Stimulated activated CD4-positive, alpha-beta T cell treated with anti-CD3 and anti-CD28 coated beads, Interleukin-15, amount 100 ng/mL, for 48 hours (primary cell): Measurements from ENCODE around the gene DHRSX.
"Not testable (repeated sequence)": the region's sequence is repeated elsewhere in the genome, so short reads cannot be mapped to it uniquely, and the experiment has no call there.

Experiments used
- DNase-seq, 2 donors: peaks; one replicate each; pipeline ENCODE4 v3.0.0-alpha.2; 2020; ENCODE audit warnings: low read depth in 2 of 2

DHRSX gene

DNA sequence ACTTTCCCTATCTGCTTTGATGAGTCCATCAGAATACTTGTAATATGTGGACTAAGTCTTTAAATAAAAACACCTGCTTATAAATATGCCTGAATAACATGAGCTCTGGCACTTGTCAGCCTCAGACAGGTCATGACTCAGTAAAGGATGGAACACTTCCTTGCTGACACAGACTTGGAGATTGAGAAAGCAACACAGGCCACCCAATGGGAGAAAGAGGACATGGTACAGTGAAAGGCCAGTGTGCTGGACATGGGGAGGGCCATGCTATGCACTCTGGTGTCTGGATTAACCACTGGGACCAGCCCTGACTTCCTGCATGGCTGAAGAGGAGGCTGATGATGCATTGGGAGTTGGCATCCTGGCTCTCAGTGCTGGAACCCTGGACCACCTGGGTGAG is 149.5 kb downstream of the DHRSX start:
- DNase-seq, result no peak

DNA sequence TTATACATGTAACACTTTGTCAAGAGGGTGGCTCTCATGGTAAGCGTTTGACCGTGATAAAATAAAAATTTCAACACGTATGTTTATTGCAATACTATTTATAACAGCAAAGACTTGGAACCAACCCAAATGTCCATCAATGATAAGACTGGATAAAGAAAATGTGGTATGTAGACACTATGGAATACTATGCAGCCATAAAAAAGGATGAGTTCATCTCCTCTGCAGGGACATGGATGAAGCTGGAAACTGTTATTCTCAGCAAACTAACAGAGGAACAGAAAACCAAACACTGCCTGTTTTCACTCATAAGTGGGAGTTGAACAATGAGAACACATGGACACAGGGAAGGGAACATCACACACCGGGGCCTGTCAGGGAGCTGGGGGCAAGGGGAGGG is 150.1 kb downstream of the DHRSX start:
- not testable (repeated sequence) for DNase-seq

DNA sequence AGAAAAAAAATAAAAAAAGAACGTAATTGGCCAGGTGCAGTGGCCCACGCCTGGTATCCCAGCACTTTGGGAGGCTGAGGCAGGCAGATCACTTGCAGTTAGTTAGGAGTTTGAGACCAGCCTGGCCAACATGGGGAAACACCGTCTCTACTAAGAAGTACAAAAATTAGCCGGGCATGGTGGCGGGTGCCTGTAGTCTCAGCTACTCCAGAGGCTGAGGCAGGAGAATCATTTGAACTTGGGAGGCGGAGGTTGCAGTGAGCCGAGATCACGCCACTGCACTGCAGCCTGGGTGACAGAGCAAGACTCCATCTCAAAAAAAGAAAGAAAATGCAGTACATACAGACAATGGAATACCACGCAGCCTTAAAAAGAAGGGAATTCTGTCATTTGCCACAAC is 150.7 kb downstream of the DHRSX start:
- not testable (repeated sequence) for DNase-seq

DNA sequence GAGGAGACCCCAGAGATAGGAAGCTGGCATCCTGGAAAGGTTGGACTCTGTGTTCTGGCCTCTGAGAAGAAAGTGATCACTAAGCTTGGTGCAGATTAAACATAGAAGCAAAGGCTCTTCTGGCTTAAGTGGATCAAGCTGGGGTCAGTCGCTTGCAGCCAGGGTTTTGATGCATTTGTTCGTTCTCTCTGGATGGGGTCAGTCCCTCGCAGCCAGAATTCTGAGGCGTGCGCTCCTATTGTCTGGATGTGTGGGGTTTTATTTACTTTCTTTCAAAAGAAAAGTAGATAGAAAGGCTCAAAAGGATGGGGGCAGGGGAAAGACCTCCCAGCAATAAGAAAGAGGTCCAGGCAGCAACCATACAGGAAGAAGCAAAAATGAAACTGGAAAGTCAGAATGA is 152.6 kb downstream of the DHRSX start:
- no peak for DNase-seq

DNA sequence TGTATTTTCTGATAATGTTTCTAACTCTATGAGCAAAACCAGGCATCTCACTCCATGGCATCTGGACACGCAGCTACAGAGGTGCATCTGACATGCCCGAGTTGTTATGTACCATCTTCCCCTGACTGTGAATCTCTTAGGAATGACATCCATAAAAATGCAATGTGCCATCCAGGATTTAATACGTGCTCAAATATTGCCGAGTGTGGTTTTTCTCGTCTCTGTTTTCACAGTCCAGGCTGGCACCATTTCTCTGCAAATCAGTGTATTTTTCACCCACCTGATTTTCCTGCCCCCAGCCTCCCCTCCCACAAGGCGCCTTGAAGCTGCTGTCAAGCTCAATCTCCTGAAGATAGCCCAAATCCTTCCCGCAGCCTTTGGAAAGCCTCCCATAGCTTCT is 154.6 kb downstream of the DHRSX start:
- DNase-seq, result no peak

DNA sequence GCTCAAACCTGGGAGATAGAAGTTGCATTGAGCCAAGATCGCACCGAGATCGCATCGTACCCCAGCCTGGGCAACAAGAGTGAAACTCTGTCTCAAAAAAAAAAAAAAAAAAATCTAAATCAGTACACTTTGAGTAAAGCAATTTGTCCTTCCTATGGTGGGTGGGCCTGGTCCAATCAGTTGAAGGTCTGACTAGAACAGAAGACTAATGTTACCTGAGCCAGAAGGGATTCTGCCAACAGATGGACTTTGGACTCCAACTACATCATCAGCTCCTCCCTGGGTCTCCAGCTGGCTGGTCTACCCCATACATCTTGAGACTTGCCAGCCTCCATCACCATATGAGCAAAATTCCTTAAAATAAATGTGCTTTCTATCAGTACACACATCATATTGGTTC is 155.2 kb downstream of the DHRSX start:
- no peak for DNase-seq

DNA sequence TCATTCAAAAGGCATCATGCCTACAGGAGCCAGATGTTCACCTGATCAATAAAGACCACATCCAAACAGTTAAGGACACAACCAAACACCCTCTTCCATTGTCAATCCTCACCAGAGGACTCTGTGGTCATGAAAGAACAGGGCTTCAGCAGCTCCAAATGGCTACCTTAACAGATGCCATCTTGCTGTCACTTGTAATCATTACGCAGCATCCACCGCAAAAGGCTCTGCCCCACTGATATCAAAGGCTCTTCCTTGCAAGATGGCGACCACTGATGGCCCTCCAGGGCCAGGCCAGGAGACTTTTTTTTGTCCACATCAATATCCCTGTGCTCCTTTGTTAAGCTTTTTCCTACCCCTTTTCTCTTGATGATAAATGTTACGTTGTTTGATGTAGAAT is 157.4 kb downstream of the DHRSX start:
- no peak for DNase-seq

DNA sequence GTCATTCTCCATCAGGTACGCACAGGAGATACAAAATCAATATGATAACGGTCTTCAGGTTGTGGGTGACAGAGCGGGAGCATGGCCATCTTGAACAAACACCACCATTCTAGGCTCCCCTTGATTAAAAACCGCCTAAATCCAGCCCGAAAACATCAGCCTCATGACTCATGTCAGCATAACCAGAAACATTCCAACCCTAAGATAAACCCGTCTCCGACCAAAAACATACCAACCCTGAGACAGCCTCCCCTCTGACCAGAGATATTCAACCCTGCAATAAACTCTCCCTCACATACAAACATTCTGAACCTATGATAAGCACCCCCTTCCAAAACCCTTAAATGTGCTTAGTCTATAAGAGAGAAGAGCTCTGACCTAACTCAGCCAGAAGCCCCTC is 157.9 kb downstream of the DHRSX start:
- DNase-seq, result no peak

DNA sequence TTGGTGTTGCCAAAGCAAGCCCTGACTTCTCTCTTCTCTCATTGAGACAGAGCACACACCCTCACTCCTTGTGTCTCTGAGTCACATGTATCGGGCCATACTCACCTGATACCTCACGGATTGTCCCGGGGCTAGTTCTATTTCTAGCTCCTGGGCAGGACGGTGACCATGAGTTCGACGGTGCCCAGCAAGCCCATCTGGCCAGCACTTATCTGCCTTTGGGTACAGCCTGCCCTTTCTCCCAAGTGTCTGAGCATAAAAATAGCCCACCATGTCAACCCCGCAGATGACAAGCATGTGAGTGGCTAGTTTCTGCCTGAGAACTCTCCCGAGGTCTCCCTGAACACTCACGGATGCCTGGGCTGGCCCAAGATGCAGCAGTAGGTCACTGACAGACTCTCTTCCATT is 158.5 kb downstream of the DHRSX start:
- DNase-seq, result no peak

DNA sequence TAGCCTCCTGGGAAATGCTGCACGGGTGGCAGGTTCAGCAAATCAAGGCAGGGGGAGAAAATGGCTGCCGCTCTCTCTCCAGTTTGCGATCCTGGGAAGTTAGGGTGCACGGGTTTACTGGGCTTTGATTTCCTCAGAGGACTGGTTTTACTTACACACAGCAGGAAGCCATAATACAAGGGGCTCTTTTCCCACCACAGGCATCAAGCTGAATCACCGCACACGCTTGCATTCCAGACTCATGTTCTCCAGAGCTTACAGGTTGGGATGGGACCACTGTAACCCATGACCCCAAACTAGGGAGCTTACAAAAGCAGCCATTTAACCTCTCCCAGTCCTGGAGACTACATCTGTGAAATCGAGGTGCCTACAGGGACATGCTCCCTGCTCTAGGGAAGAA is 159.8 kb downstream of the DHRSX start:
- DNase-seq, result no peak

DNA sequence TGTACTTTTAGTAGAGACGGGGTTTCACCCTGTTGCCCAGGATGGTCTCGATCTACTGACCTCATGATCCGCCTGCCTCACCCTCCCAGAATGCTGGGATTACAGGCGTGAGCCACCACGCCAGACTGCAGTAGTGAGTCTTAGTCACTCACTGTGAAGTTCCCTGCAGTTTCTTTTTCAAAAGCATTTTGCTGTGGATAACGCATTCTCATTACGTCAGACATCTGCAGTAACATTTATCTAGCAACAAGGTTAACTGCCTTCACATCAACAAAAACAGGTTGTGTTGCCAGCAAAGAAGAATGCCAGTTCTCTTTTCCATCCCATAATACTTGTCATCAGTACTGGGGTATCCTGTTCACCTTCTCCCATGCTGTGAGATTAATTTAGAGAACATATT is 164.6 kb downstream of the DHRSX start:
- no peak for DNase-seq

DNA sequence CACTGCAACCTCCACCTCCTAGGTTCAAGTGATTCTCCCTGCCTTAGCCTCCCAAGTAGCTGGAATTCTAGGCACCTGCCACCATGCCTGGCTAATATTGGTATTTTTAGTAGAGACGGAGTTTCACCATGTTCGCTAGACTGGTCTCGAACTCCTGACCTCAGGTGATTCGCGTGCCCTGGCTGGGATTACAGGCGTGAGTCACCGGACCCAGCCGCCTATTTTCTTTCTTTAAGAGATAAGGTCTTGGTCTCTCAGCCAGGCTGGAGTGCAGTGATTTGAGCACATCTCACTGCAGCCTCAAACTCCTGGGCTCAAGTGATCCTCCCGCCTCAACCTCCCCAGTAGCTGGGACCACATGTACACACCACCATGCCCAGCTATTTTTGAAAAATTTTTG is 166.5 kb downstream of the DHRSX start:
- no peak for DNase-seq

DNA sequence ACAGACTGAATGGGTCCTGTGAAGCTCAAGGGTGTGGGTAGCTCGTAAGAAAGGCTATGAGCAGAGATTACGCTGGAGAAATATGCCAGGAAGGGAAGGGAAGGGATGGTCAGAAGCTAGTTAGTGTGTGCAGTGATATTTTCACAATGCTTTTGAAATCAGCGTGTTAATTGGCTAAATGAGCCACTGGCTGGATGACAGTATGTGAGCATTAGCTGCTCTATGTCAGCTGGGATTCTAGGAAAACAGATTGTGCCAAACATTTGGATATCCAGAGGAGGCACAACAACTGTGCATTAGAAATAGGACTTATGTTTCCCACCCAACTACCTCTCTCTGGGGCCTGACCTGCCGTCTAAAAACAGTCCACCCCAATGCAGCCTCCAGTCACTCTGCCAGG is 168.5 kb downstream of the DHRSX start:
- DNase-seq, result no peak

DNA sequence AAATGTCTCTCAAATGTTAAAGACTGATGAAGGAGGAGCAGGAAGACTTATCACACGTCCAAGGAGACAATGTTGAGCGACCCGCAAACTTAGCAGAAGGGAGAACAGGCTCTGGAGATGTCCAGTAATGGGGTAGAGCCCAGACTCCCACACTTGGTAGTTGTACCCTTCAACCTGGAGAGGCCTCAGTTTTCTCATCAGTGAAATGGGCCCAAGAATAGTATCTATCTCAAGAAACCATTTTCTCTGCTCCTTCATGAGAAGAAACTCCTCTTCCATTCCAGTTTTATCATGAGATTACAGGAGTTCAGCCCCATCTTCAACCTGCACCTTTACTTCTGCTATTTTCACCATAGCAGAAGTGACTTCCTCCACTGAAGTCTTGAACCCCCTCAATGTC is 169.9 kb downstream of the DHRSX start:
- no peak for DNase-seq

DNA sequence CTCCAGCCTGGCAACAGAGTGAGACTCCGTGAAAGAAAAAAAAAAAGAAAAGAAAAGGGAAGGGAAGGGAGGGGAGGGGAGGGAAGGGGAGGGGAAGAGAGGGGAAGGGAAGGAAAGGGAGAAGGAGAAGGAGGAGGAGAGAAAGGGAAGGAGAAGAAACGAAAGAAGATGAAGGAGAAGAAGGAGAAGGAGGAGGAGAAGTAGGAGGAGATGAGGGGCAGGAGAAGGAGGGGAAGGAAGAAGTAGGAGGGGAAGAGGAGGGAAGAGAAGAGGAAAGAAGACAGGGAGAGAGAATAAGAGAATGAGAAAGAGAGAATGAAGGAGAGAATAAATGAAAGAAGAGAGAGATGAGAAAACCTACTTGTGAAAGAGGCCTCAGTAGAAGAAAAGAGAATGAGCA is 170.3 kb downstream of the DHRSX start:
- DNase-seq, result no peak

DNA sequence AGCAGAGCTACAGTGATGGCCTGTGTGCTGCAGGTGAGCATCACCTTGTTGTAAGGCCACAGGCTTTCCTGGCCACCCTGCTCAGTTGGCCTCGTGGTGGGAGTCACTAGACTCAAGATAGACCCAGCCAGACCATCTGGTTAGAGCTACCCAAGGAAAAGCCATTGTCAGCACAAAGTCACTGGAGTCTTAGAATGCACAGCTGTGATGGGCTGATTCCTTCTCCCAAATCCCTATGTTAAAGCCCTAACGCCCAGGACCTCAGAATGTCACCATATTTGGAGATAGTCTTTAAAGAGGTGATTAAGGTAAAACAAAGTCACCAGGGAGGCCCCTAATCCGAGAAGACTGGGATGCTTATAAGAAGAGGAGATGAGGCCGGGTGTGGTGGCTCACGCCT is 173.4 kb downstream of the DHRSX start:
- no peak for DNase-seq

DNA sequence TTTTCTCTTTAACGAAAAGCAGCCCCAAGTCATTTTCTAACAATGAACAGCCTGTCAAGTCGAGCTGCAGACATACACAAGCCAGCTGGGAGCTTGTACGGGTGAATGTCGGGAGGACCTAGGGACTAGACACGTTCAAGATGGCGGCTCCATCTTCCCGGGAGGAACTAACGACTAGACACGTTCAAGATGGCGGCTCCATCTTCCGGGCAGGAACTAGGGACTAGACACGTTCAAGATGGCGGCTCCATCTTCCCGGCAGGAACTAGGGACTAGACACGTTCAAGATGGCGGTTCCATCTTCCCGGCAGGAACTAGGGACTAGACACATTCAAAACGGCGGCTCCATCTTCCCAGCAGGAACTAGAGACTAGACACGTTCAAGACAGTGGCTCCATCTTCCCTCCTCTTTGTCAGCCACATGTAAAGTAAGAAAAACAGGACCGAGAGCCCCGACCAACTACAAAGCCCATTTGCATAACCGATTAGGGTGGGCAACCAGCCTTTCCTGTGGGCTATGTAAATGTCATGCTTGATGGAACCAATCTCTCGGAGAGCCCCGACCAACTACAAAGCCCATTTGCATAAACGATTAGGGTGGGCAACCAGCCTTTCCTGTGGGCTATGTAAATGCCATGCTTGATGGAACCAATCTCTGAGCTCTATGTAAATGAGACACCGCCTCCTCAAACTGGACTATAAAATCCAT is 175.5 kb downstream of the DHRSX start:
- DNase-seq, result peak in 1 of 2 donors; percentile 12

DNA sequence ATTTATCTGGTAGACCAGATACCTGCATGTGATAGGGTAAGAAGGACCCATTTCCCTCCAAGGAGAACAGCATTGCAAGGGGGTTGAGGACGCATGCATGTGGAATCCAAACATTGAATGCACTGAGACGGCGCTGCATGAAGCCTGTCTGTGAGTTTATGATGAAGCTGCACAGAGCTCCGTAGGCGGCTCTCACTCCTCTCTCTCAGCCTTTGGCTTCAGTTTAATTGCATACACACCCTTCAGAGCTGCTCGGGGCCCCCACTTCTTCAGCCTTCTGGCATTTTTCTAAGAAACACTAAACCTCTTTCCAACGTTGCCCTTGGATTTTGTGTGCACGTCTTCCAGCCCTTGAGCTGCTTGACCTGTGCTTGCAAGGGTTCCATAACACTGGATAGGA is 176.6 kb downstream of the DHRSX start:
- DNase-seq, result no peak

DNA sequence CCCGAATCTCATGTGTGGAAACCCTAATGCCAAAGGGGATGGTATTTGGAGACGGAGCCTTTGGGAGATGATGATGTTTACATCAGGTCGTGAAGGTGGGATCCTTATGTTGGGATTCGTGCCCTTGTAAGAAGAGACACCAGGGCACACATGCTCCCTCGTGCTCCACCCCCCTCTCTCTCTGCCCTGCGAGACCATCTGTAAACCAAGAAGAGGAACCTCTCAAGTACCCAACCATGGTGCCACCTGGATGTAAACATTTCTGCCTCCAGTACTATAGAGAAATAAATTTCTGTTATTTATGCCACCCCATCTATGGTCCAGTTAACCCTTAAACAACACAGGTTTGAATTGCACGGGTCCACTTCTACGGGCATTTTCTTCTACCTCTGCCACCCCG is 179.4 kb downstream of the DHRSX start:
- no peak for DNase-seq

DNA sequence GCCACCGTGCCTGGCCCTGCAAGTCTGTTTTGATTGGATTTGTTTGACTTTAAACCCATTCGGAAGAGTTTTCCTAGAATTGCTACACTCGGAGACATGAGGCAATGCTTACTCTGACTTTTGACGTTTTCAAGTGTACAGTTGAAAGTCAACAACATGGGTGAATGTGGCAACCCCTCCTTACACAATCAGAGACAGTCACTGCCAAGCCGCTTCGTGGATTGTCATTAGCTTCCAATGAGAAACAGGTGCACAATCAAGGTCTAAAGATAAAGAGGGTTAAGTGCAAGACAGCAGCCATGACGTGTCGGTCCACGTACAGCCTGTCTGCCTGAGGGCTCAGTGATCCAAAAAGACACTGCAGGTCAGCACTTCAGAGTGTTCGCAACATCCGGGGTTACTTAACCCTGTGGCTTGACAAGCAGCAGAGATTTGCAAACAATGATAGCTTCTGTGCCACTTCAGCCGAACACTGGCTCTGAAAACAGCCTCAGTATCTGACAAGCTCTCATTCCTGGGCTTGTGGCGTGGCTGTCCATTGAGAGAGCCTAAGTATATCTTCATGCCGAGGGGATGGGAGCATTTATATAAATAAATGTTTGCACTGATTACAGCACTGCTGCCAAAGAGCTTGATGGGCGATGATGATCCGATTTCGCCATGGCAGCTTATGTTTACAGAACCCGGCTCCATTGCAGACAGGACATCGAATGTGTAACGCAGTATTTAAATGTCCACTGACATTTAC is 180.0 kb downstream of the DHRSX start:
- DNase-seq, result no peak

DNA sequence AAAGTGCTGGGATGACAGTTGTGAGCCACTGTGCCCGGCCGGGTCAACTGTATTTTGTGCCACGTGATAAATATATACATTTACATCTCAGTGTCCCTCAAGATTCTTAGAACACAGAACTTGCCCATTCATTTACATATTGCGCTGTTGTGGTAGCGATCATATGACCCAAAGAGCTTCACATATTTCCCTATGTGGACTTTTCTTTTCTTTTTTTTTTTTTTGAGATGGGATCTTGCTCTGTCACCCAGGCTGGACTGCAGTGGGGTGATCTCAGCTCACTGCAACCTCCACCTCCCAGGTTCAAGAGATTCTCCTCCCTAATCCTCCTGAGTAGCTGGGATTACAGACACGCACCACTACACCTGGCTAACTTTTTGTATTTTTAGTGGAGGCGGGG is 180.7 kb downstream of the DHRSX start:
- no peak for DNase-seq

DNA sequence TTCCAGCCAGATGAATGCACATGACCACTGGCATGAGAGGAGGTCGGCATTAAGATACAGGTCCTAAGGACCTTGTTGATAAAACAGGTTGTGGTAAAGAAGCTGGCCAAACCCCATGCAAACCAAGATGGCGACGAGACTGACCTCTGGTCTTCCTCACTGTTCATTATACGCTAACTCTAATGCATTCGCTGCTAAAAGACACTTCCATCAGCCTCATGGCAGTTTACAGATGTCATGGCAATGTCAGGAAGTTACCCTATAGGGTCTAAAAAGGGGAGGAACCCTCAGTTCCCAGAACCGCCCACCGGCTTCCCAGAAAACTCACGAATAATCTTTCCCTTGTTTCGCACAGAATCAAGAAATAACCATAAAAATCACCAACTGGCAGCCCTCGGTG is 182.4 kb downstream of the DHRSX start:
- DNase-seq, result no peak

DNA sequence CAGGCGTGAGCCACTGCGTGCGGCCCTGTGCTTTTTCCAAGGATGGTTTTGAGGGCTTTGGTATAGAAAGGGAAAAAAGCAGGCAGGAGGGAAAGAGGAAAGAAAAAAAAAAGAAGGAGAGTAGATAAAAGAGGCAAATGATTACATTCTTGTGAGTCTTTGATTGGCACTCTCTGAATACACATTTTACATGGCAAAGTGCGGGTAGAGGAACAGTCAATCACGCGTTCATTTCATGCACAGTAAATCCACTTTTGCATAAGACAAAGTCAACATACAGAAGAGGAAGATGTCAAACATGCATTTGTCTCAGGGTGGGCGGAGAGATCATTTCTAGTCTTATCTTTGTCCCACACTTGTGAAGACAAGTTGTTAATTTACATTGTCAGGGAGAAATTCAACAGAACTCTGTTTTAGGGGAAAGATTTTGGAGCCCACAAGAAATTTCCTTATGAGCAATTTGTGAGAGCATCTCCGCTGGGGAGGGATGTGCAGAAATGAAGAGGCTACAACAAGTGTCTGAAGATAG is 183.2 kb downstream of the DHRSX start:
- DNase-seq, result no peak
